OCI-LY3 (cell line): ENCODE measurements around the gene ABCA2.
A peak's percentile ranks its signal among the peaks of the same experiment; 100 is the strongest.

Source experiments
- H2AFZ ChIP-seq: fragments of 200-600, 300-600 bp; shearing (Covaris generic); 2 replicates; pipeline ENCODE4 v1.6.0; 2014; ENCODE audit warnings: antibody characterized with exemption, low read depth, low read length
- H3K27ac ChIP-seq: fragments of 200-600, 300-600 bp; sonication (generic); 2 replicates; pipeline ENCODE4 v1.5.1; 2014; ENCODE audit warnings: mild to moderate bottlenecking, low read length, moderate library complexity, mixed read lengths
- H3K27me3 ChIP-seq: fragments of 200-600, 300-600 bp; sonication (generic); 2 replicates; pipeline ENCODE4 v1.6.1; 2014; ENCODE audit warnings: low read depth, low read length, mixed read lengths
- H3K36me3 ChIP-seq: fragments of 200-600, 300-600 bp; sonication (generic); replicated peaks from 2 replicates; pipeline ENCODE3; 2014; ENCODE audit warnings: low read depth, low read length, mixed read lengths
- H3K4me1 ChIP-seq: fragments of 300-600, 200-600 bp; sonication (generic); 2 replicates; pipeline ENCODE4 v1.6.1; 2014; ENCODE audit warnings: low read length, mixed read lengths
- H3K4me2 ChIP-seq: fragments of 200-600, 300-600 bp; sonication (generic); 2 replicates; pipeline ENCODE4 v1.6.1; 2014; ENCODE audit warnings: low read length, mixed read lengths
- H3K4me3 ChIP-seq: fragments of 300-600, 200-600 bp; sonication (generic); 2 replicates; pipeline ENCODE4 v1.5.1; 2014; ENCODE audit warnings: antibody characterized with exemption, mild to moderate bottlenecking, low read length, moderate library complexity
- H3K79me2 ChIP-seq: fragments of 300-600, 200-600 bp; shearing (Covaris generic); 2 replicates; pipeline ENCODE4 v1.6.1; 2014; ENCODE audit warnings: mild to moderate bottlenecking, low read length, mixed read lengths
- H3K9ac ChIP-seq: fragments of 300-600, 200-600 bp; shearing (Covaris generic); 2 replicates; pipeline ENCODE4 v1.6.0; 2014; ENCODE audit warnings: mild to moderate bottlenecking, low read length, moderate library complexity
- H3K9me3 ChIP-seq: fragments of 200-600, 300-600 bp; shearing (Covaris generic); 2 replicates; pipeline ENCODE4 v1.6.1; 2014; ENCODE audit warnings: low read length, mixed read lengths; ENCODE audit not compliant: insufficient read depth
- H4K20me1 ChIP-seq: fragments of 200-600, 300-600 bp; sonication (generic); 2 replicates; pipeline ENCODE4 v1.6.1; 2016; ENCODE audit warnings: low read length, mixed read lengths; ENCODE audit not compliant: insufficient read depth
- CTCF ChIP-seq: fragments of 200-600, 300-600 bp; sonication (generic); IDR thresholded peaks from 2 replicates; pipeline ENCODE4 v1.5.1; 2014; ENCODE audit warnings: antibody characterized with exemption, low read length, low read depth
- EZH2phosphoT487 ChIP-seq: fragments of 200-600 bp; shearing (Covaris generic); IDR thresholded peaks from 2 replicates; pipeline ENCODE4 v1.6.1; 2018; ENCODE audit warnings: antibody characterized with exemption, mixed run types, low read depth

Gene ABCA2

GRCh38 chr9:136978073-136978864 is 49.8 kb downstream of the ABCA2 start:
- no peaks in the 10 kb centered on the region for H4K20me1 ChIP-seq
- no peaks in the 10 kb centered on the region for H3K79me2 ChIP-seq
- H3K4me2 ChIP-seq, result no peak overlapping the region
- H2AFZ ChIP-seq, result no peak overlapping the region
- H3K27ac ChIP-seq, result no peak overlapping the region
- H3K4me1 ChIP-seq, result no peaks in the 10 kb centered on the region
- no peak overlapping the region for H3K4me3 ChIP-seq
- TF ChIP-seq EZH2phosphoT487 (no peak), CTCF (no peak)
- peaks cover 8% of the 10 kb centered on the region; the same call in 1 of the 2 replicates for H3K27me3 ChIP-seq
- H3K9me3 ChIP-seq, result no peaks in the 10 kb centered on the region
- no peak overlapping the region for H3K9ac ChIP-seq
- H3K36me3 ChIP-seq, result no peaks in the 10 kb centered on the region

- H3K27me3 ChIP-seq, result peaks cover 8% of the 10 kb centered on the region; the same call in 1 of the 2 replicates
- no peak overlapping the region for H3K27ac ChIP-seq
- H3K79me2 ChIP-seq, result no peaks in the 10 kb centered on the region
- H3K4me1 ChIP-seq, result no peaks in the 10 kb centered on the region
- H4K20me1 ChIP-seq, result no peaks in the 10 kb centered on the region
- no peak overlapping the region for H3K4me2 ChIP-seq
- H3K36me3 ChIP-seq, result no peaks in the 10 kb centered on the region
- no peak overlapping the region for H3K4me3 ChIP-seq
- H2AFZ ChIP-seq, result no peak overlapping the region
- TF ChIP-seq EZH2phosphoT487 (no peak), CTCF (no peak)
- H3K9me3 ChIP-seq, result no peaks in the 10 kb centered on the region
- H3K9ac ChIP-seq, result no peak overlapping the region
Measured at GRCh38 chr9:136977649-136978072, 50.4 kb downstream of the ABCA2 start.

- Histone ChIP-seq H3K4me2 (no peak within 1 kb of the TSS), H3K4me3 (no peak within 1 kb of the TSS), H4K20me1 (no peaks in the 10 kb centered on the region), H3K4me1 (no peaks in the 10 kb centered on the region), H3K9ac (no peak within 1 kb of the TSS), H3K27ac (no peak within 1 kb of the TSS), H3K79me2 (no peaks in the 10 kb centered on the region), H3K27me3 (peaks cover 8% of the 10 kb centered on the region; the same call in 1 of the 2 replicates), H3K36me3 (no peaks in the 10 kb centered on the region), H2AFZ (no peak within 1 kb of the TSS), H3K9me3 (no peaks in the 10 kb centered on the region)
- TF ChIP-seq CTCF (no peak), EZH2phosphoT487 (no peak)
Measured at GRCh38 chr9:136977223-136977622, 50.8 kb downstream of the ABCA2 start, which contains the start of gene PTGDS. Gene PTGDS (plus strand): TSS chr9:136977504. CDS start chr9:136977579, 75 bp downstream.

- Histone ChIP-seq H3K27ac (no peak overlapping the region), H3K79me2 (no peaks in the 10 kb centered on the region), H3K4me1 (no peaks in the 10 kb centered on the region), H3K9ac (no peak overlapping the region), H3K4me3 (no peak overlapping the region), H3K27me3 (peaks cover 8% of the 10 kb centered on the region; the same call in 1 of the 2 replicates), H3K4me2 (no peak overlapping the region), H3K9me3 (no peaks in the 10 kb centered on the region), H2AFZ (no peak overlapping the region), H3K36me3 (no peaks in the 10 kb centered on the region), H4K20me1 (no peaks in the 10 kb centered on the region)
- TF ChIP-seq CTCF (peak; percentile 23), EZH2phosphoT487 (no peak)
Measured at GRCh38 chr9:136975644-136976043, 52.4 kb downstream of the ABCA2 start.
